ENCODE results near the gene ASTE1. TPM values are rescaled to one million over a fixed set of nuclear protein-coding genes. Genes with fewer than 3 reads are reported as not detected.

Gene ASTE1
- total and polyA plus RNA-seq, 2 of the 8 experiments (the other 6 are each of a cell fraction or from before 2014, with no cell fraction given) = 6.4 TPM; not detected in 1

DNA sequence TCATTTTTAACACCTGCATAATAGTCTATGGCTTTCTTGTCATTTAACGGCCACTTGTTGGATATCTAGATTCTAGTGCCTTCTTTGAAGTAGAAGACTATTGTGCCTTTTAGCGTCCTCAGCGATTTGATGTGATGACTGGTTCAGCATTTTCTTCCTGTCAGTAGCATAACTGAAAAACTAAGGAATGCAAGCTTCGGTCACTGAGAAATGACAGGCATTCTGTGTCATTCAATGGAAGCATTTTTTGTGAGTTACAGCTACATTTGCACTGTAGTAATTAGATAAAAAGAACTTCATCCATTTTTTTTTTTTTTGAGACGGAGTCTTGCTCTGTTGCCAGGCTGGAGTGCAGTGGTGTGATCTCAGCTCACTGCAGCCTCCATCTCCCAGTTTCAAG lies 10.4 kb upstream of the ASTE1 start (continued):
- TF ChIP-seq CHD7 (IDR thresholded peaks at IDR 0.05; ENCODE audit: insufficient replicate concordance, low read length) (no peak), HDAC2 (IDR thresholded peaks at IDR 0.05; ENCODE audit: borderline replicate concordance in 1 of 2, low read depth in 2 of 2, low read length in 2 of 2) (no peak), CTCF (IDR thresholded peaks at IDR 0.05; ENCODE audit: control extremely low read depth in 1 of 3, insufficient read depth in 1 of 3, low read depth in 1 of 3, low read length in 3 of 3) (no peak), SIN3A (conservative IDR thresholded peaks at IDR 0.05 in 1 of 2, IDR thresholded peaks at IDR 0.05 in 1 of 2; ENCODE audit: low read depth in 1 of 2, low read length in 2 of 2) (no peak), SP1 (IDR thresholded peaks at IDR 0.05; ENCODE audit: low read depth, low read length) (no peak), E2F6 (IDR thresholded peaks at IDR 0.05) (no peak), MAFK (IDR thresholded peaks at IDR 0.05; ENCODE audit: low read depth, low read length) (no peak), TBP (IDR thresholded peaks at IDR 0.05; ENCODE audit: low read depth, low read length) (no peak)
